H9 (cell line): ENCODE results near the gene SEPTIN6. TPM values are rescaled to one million over a fixed set of nuclear protein-coding genes. Genes with fewer than 3 reads are reported as not detected.

Source experiments
- DNase-seq: peaks from one replicate; pipeline ENCODE4 v3.0.0-alpha.2; 2017
- H2AFZ ChIP-seq: one replicate; pipeline ENCODE4 v1.6.1; 2013; ENCODE audit warnings: mild to moderate bottlenecking, low read length, control low read depth, moderate library complexity
- H2AK5ac ChIP-seq: 2 replicates; pipeline ENCODE4 v1.6.1; 2013; ENCODE audit warnings: low read length, control low read depth, mixed read lengths; ENCODE audit not compliant: insufficient read length
- H2BK120ac ChIP-seq: one replicate; pipeline ENCODE4 v1.6.1; 2013; ENCODE audit warnings: low read depth, mild to moderate bottlenecking, low read length, control low read depth, inconsistent platforms; ENCODE audit not compliant: poor library complexity, severe bottlenecking
- H2BK12ac ChIP-seq: 2 replicates; pipeline ENCODE4 v1.6.1; 2013; ENCODE audit warnings: low read length, control low read depth, mixed read lengths, low read depth; ENCODE audit not compliant: insufficient read length
- H2BK15ac ChIP-seq: 2 replicates; pipeline ENCODE4 v1.6.1; 2013; ENCODE audit warnings: low read depth, low read length, control low read depth
- H2BK20ac ChIP-seq: one replicate; pipeline ENCODE4 v1.6.1; 2013; ENCODE audit warnings: low read depth, mild to moderate bottlenecking, low read length, control low read depth, inconsistent platforms; ENCODE audit not compliant: poor library complexity, severe bottlenecking
- H2BK5ac ChIP-seq: 2 replicates; pipeline ENCODE4 v1.6.1; 2013; ENCODE audit warnings: low read length, control low read depth, mixed read lengths; ENCODE audit not compliant: insufficient read length
- H3K14ac ChIP-seq: 2 replicates; pipeline ENCODE4 v1.6.1; 2013; ENCODE audit warnings: low read length, control low read depth; ENCODE audit not compliant: insufficient read depth
- H3K18ac ChIP-seq: 2 replicates; pipeline ENCODE4 v1.6.1; 2013; ENCODE audit warnings: low read depth, mild to moderate bottlenecking, mixed read lengths, low read length, control low read depth; ENCODE audit not compliant: insufficient read length
- H3K23ac ChIP-seq: 2 replicates; pipeline ENCODE4 v1.6.1; 2013; ENCODE audit warnings: low read length, control low read depth, mixed read lengths, low read depth; ENCODE audit not compliant: insufficient read length
- H3K23me2 ChIP-seq: 2 replicates; pipeline ENCODE4 v1.6.1; 2013; ENCODE audit warnings: low read depth, mild to moderate bottlenecking, mixed read lengths, low read length, control low read depth; ENCODE audit not compliant: insufficient read length, poor library complexity, severe bottlenecking
- H3K27ac ChIP-seq: 2 replicates; pipeline ENCODE4 v1.5.1; 2013; ENCODE audit warnings: low read length, control low read depth, mixed read lengths, low read depth; ENCODE audit not compliant: insufficient read length
- H3K27me3 ChIP-seq: 2 replicates; pipeline ENCODE4 v1.6.1; 2013; ENCODE audit warnings: low read length, control low read depth, inconsistent platforms; ENCODE audit not compliant: insufficient read depth
- H3K4ac ChIP-seq: 2 replicates; pipeline ENCODE4 v1.6.1; 2013; ENCODE audit warnings: low read depth, mild to moderate bottlenecking, control low read depth, inconsistent platforms, low read length, moderate library complexity
- H3K4me1 ChIP-seq: 2 replicates; pipeline ENCODE4 v1.6.1; 2013; ENCODE audit warnings: low read length, control low read depth, inconsistent platforms; ENCODE audit not compliant: insufficient read depth
- H3K4me2 ChIP-seq: 2 replicates; pipeline ENCODE4 v1.6.1; 2013; ENCODE audit warnings: low read length, control low read depth, mixed read lengths; ENCODE audit not compliant: insufficient read length, insufficient read depth
- H3K56ac ChIP-seq: 2 replicates; pipeline ENCODE4 v1.6.1; 2013; ENCODE audit warnings: low read depth, mild to moderate bottlenecking, mixed read lengths, low read length, control low read depth; ENCODE audit not compliant: insufficient read length
- H3K79me1 ChIP-seq: 2 replicates; pipeline ENCODE4 v1.6.1; 2013; ENCODE audit warnings: low read depth, mild to moderate bottlenecking, moderate library complexity, low read length, control low read depth, inconsistent platforms; ENCODE audit not compliant: insufficient read depth, poor library complexity, severe bottlenecking
- H3K79me2 ChIP-seq: 2 replicates; pipeline ENCODE4 v1.6.1; 2013; ENCODE audit warnings: low read length, control low read depth, inconsistent platforms; ENCODE audit not compliant: insufficient read depth
- H3K9ac ChIP-seq: 2 replicates; pipeline ENCODE4 v1.6.1; 2013; ENCODE audit warnings: low read length, control low read depth, mixed read lengths; ENCODE audit not compliant: insufficient read length; ENCODE audit errors: extremely low read depth
- H3K9me3 ChIP-seq: one replicate; pipeline ENCODE4 v1.6.1; 2013; ENCODE audit warnings: low read depth, low read length, inconsistent platforms; ENCODE audit not compliant: control insufficient read depth
- H3T11ph ChIP-seq: one replicate; pipeline ENCODE4 v1.6.1; 2013; ENCODE audit warnings: mild to moderate bottlenecking, low read length, control low read depth, inconsistent platforms
- H4K20me1 ChIP-seq: one replicate; pipeline ENCODE4 v1.6.1; 2013; ENCODE audit not compliant: control insufficient read depth, insufficient read length, insufficient read depth
- H4K5ac ChIP-seq: 2 replicates; pipeline ENCODE4 v1.6.1; 2013; ENCODE audit warnings: low read depth, mild to moderate bottlenecking, mixed read lengths, low read length, control low read depth; ENCODE audit not compliant: insufficient read length
- H4K8ac ChIP-seq: replicated peaks from 2 replicates; pipeline ENCODE4 v1.6.1; 2013; ENCODE audit warnings: low read length, control low read depth, mixed read lengths, low read depth; ENCODE audit not compliant: insufficient read length
- H4K91ac ChIP-seq: 2 replicates; pipeline ENCODE4 v1.6.1; 2013; ENCODE audit warnings: low read depth, mild to moderate bottlenecking, moderate library complexity, mixed read lengths, low read length, control low read depth; ENCODE audit not compliant: insufficient read length
- H3K27ac Mint-ChIP-seq, 3 experiments: 2 replicates in 2 of 3; 3 replicates in 1 of 3; pipeline ENCODE4 v1.8.0; 2020 to 2021; ENCODE audit warnings: mixed read lengths in 3 of 3, mild to moderate bottlenecking in 1 of 3, moderate library complexity in 1 of 3
- H3K27me3 Mint-ChIP-seq: 2 replicates; pipeline ENCODE4 v1.8.0; 2021; ENCODE audit warnings: low read depth, mild to moderate bottlenecking, moderate library complexity, mixed read lengths
- H3K36me3 Mint-ChIP-seq, 3 experiments: 2 replicates in 2 of 3; 3 replicates in 1 of 3; pipeline ENCODE4 v1.8.0; 2020 to 2021; ENCODE audit warnings: low read depth in 3 of 3, mixed read lengths in 3 of 3; ENCODE audit not compliant: insufficient read depth in 1 of 3
- H3K4me1 Mint-ChIP-seq, 2 experiments: 2 replicates each; pipeline ENCODE4 v1.8.0; 2020; ENCODE audit warnings: mixed read lengths in 2 of 2
- H3K4me3 Mint-ChIP-seq, 2 experiments: 2 replicates in 1 of 2; 3 replicates in 1 of 2; pipeline ENCODE4 v1.8.0; 2020 to 2021; ENCODE audit warnings: mild to moderate bottlenecking in 2 of 2, mixed read lengths in 2 of 2, moderate library complexity in 1 of 2
- H3K9me3 Mint-ChIP-seq, 2 experiments: 2 replicates in 1 of 2; 3 replicates in 1 of 2; pipeline ENCODE4 v1.8.0; 2020; ENCODE audit warnings: mild to moderate bottlenecking in 2 of 2, mixed read lengths in 2 of 2, moderate library complexity in 1 of 2
- CTCF ChIP-seq: fragments of 200-600 bp; sonication (generic); conservative IDR thresholded peaks from 3 replicates; pipeline ENCODE4 v1.8.0; 2021; ENCODE audit warnings: antibody characterized with exemption, mild to moderate bottlenecking
- total RNA-seq: library from RNA; stranded (reverse); gene quantifications from 2 replicates; pipeline ENCODE4 v1.2.1, GENCODE V29; 2021

The SEPTIN6 gene
- total RNA-seq, 1 experiment from 2014 or later: 23.1 TPM

DNA sequence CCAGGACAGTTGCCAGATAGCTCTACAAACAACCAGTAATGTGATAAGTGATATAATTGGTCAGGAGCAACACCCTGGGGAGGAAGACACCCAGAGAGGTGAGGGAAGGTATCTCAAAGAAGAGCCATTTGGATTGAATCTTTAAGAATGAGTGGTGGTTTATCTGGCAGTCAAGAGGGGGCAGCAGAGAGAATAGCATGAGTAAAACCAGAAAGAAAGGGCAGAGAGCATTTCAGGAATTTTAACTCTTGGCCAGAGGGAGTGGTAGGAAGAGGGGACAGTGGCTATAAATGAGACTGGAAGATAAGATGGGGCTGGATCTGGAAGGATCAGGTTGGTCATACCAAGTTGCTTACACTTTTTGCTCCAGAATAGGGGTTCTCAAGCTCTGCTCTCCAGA is 5.9 kb upstream of the SEPTIN6 start:
- Mint-ChIP-seq H3K36me3 (peaks cover 0 to 10% (median 9%) of the 10 kb centered on the region in 3 experiments; a peak in 4 of 7 replicates), H3K4me3 (no peak overlapping the region), H3K9me3 (peaks cover 79 to 82% of the 10 kb centered on the region in 2 experiments), H3K4me1 (peaks cover 19 to 47% of the 10 kb centered on the region in 2 experiments), H3K27me3 (peaks cover 20% of the 10 kb centered on the region), H3K27ac (no peak overlapping the region)
- Histone ChIP-seq H2AFZ (no peak overlapping the region), H4K91ac (no peak overlapping the region), H3K4me1 (peaks cover 5% of the 10 kb centered on the region; the same call in 1 of the 2 replicates), H4K5ac (no peak overlapping the region), H3K18ac (no peak overlapping the region), H4K8ac (no peak overlapping the region), H3K27me3 (no peaks in the 10 kb centered on the region; the same call in 1 of the 2 replicates), H3T11ph (no peak overlapping the region), H3K27ac (no peak overlapping the region), H3K23me2 (peaks cover 4% of the 10 kb centered on the region), H3K9ac (no peak overlapping the region), H3K9me3 (peaks cover 20% of the 10 kb centered on the region), H3K56ac (no peak overlapping the region), H2AK5ac (no peak overlapping the region), H2BK5ac (no peak overlapping the region), H2BK120ac (no peak overlapping the region), H3K4ac (no peak overlapping the region), H3K4me2 (no peak overlapping the region), H3K79me1 (no peaks in the 10 kb centered on the region), H2BK12ac (no peak overlapping the region), H2BK15ac (no peak overlapping the region), H3K14ac (no peak overlapping the region), H4K20me1 (no peaks in the 10 kb centered on the region), H2BK20ac (no peak overlapping the region), H3K23ac (no peak overlapping the region), H3K79me2 (no peaks in the 10 kb centered on the region)
- peak; percentile 66 for TF ChIP-seq CTCF
- peak; percentile 36 for DNase-seq
